BLaER1 treated with 17β-estradiol and CSF1 and Interleukin-3, amounts not matched to agents 10 nM and 100 nM (cell line): ENCODE measurements around the gene NELFCD.
A peak's percentile ranks its signal among the peaks of the same experiment; 100 is the strongest.

Experiments
- H3K27ac ChIP-seq, 11 experiments: shearing (Covaris generic); formaldehyde crosslinking; 2 replicates each; pipeline ENCODE4 v1.8.1; 2022
- H3K27me3 ChIP-seq, 11 experiments: shearing (Covaris generic); formaldehyde crosslinking; 2 replicates each; pipeline ENCODE4 v1.8.1; 2022
- H3K36me3 ChIP-seq, 11 experiments: shearing (Covaris generic); formaldehyde crosslinking; 2 replicates each; pipeline ENCODE4 v1.8.1; 2022
- H3K4me1 ChIP-seq, 10 experiments: shearing (Covaris generic); formaldehyde crosslinking; 2 replicates each; pipeline ENCODE4 v1.8.1; 2022
- H3K4me2 ChIP-seq, 11 experiments: shearing (Covaris generic); formaldehyde crosslinking; 2 replicates each; pipeline ENCODE4 v1.8.1; 2022
- H3K4me3 ChIP-seq, 10 experiments: shearing (Covaris generic); formaldehyde crosslinking; 2 replicates each; pipeline ENCODE4 v1.8.1; 2022
- H3K9ac ChIP-seq, 11 experiments: shearing (Covaris generic); formaldehyde crosslinking; 2 replicates each; pipeline ENCODE4 v1.8.1; 2022
- H3K9me3 ChIP-seq, 11 experiments: shearing (Covaris generic); formaldehyde crosslinking; replicated peaks in 1 of 11; 2 replicates each; pipeline ENCODE4 v1.8.1; 2022
- H4K20me1 ChIP-seq, 11 experiments: shearing (Covaris generic); formaldehyde crosslinking; 2 replicates each; pipeline ENCODE4 v1.8.1; 2022
- Cebpa-rat ChIP-seq, 11 experiments: shearing (Covaris generic); IDR thresholded peaks; 2 replicates each; pipeline ENCODE4 v1.8.1; 2022

The NELFCD gene

GRCh38 chr20:59044295-59044694, 63.2 kb downstream of the NELFCD start:
- peak overlapping the region in 9 of 11 experiments; percentile 39 to 90 (median 83); a peak in 17 of 22 replicates for H3K4me2 ChIP-seq

More at GRCh38 chr20:59044295-59044694, 63.2 kb downstream of the NELFCD start:
- Histone ChIP-seq H3K9ac (no peak overlapping the region), H3K27me3 (no peaks in the 10 kb centered on the region), H3K36me3 (peaks cover 11 to 23% (median 17%) of the 10 kb centered on the region in 11 experiments; a peak in 18 of 22 replicates), H4K20me1 (peaks cover 11 to 24% (median 21%) of the 10 kb centered on the region in 11 experiments; a peak in 18 of 22 replicates), H3K9me3 (0 out of 22 replicates have a peak, but pooled peaks cover 0 to 3% (median 0%) of the 10 kb centered on the region in 11 experiments), H3K27ac (no peak overlapping the region), H3K4me3 (no peak overlapping the region), H3K4me1 (peaks cover 36 to 52% (median 45%) of the 10 kb centered on the region in 10 experiments)
- TF ChIP-seq Cebpa-rat (IDR thresholded peaks at IDR 0.05) = no peak
